ENCODE results near the gene TP53BP2. TPM values are rescaled to one million over a fixed set of nuclear protein-coding genes. Genes with fewer than 3 reads are reported as not detected.

TP53BP2 gene
- total and polyA plus RNA-seq, 2 donors (not counting 3 experiments of a cell fraction or from before 2014, with no cell fraction given): 21.9 to 51.9 TPM

DNA sequence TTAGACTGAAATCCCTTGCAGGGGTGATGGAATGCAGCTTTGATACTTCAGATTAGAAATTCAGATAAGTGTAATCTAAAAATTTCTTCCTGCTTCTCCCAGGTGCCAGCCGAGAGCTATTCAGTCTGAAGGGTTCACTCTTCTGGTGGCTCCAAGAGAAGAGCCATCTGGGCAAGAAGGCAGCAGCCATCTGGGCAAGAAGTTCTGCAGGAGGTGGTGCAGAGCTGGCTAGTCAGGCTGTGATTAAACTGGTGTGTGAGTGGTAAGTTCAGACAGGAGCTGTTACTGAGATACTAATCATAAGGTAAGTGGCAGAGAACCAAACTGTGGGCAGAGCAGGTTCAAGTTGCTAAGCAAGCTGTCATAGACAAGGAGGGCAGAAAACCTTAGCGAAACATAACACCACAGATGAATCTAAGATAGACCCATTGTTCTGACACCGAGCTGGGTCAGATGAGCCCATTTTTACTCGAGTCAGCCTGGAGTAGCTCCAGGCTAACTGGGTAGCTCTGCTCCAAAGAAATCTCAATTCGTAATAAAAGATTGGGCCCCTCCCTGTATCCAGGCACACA lies 14.4 kb upstream of the TP53BP2 start:
- Histone ChIP-seq H3K4me3 (replicated peaks in 1 of 3; ENCODE audit: insufficient read depth in 1 of 3, low read depth in 1 of 3, low read length in 3 of 3) (no peak overlapping the region), H3K27me3 (ENCODE audit: control insufficient read depth in 2 of 2, insufficient read depth in 2 of 2, low read length in 2 of 2) (peaks cover 7 to 23% of the 10 kb centered on the region in 2 experiments), H3K4me2 (ENCODE audit: insufficient read depth, low read length) (no peak overlapping the region), H3K36me3 (ENCODE audit: control insufficient read depth in 2 of 2, extremely low read depth in 1 of 2, insufficient read depth in 2 of 2, low read length in 2 of 2) (no peaks in the 10 kb centered on the region), H3K79me2 (ENCODE audit: control insufficient read depth, insufficient read depth, low read length) (no peaks in the 10 kb centered on the region), H4K20me1 (replicated peaks; ENCODE audit: control insufficient read depth, extremely low read depth, insufficient read depth, low read length) (no peaks in the 10 kb centered on the region), H3K9ac (replicated peaks; ENCODE audit: extremely low read depth, insufficient read depth, low read length) (no peak overlapping the region), H3K4me1 (ENCODE audit: control insufficient read depth, extremely low read depth, insufficient read depth, low read length) (no peaks in the 10 kb centered on the region), H3K9me1 (replicated peaks; ENCODE audit: control insufficient read depth, extremely low read depth, insufficient read depth, low read length) (no peaks in the 10 kb centered on the region), H3K9me3 (replicated peaks; ENCODE audit: control insufficient read depth, insufficient read depth, low read length) (no peaks in the 10 kb centered on the region), H3K27ac (ENCODE audit: insufficient read depth, low read depth, low read length) (no peak overlapping the region), H2AFZ (ENCODE audit: low read depth, low read length) (no peak overlapping the region)
- TF ChIP-seq POLR2A (IDR thresholded peaks at IDR 0.05; ENCODE audit: low read depth, low read length): no peak
- TF ChIP-seq GATA2 (IDR thresholded peaks at IDR 0.05; ENCODE audit: insufficient read depth, insufficient read length, low read depth, low read length): no peak
- TF ChIP-seq, protein P1, sequence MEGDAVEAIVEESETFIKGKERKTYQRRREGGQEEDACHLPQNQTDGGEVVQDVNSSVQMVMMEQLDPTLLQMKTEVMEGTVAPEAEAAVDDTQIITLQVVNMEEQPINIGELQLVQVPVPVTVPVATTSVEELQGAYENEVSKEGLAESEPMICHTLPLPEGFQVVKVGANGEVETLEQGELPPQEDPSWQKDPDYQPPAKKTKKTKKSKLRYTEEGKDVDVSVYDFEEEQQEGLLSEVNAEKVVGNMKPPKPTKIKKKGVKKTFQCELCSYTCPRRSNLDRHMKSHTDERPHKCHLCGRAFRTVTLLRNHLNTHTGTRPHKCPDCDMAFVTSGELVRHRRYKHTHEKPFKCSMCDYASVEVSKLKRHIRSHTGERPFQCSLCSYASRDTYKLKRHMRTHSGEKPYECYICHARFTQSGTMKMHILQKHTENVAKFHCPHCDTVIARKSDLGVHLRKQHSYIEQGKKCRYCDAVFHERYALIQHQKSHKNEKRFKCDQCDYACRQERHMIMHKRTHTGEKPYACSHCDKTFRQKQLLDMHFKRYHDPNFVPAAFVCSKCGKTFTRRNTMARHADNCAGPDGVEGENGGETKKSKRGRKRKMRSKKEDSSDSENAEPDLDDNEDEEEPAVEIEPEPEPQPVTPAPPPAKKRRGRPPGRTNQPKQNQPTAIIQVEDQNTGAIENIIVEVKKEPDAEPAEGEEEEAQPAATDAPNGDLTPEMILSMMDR (IDR thresholded peaks at IDR 0.05; ENCODE audit: extremely low read depth in 1 of 2, insufficient read depth in 1 of 2, low read depth in 1 of 2, low read length in 2 of 2): no peak
- TF ChIP-seq MAX (IDR thresholded peaks at IDR 0.05; ENCODE audit: insufficient read depth, insufficient read length): no peak
- TF ChIP-seq EZH2 (IDR thresholded peaks at IDR 0.05; ENCODE audit: borderline replicate concordance, low read depth, low read length, severe bottlenecking): no peak
- no peak for TF ChIP-seq POLR2AphosphoS5 (IDR thresholded peaks at IDR 0.05; ENCODE audit: insufficient read depth, low read depth, low read length)
- TF ChIP-seq FOS (IDR thresholded peaks at IDR 0.05; ENCODE audit: borderline replicate concordance, insufficient read depth, low read length): no peak
- TF ChIP-seq JUN (IDR thresholded peaks at IDR 0.05; ENCODE audit: borderline replicate concordance, insufficient read depth, insufficient read length, low read depth): no peak
- TF ChIP-seq MYC (IDR thresholded peaks at IDR 0.05; ENCODE audit: low read depth, low read length): no peak
- ChIA-PET POLR2A (interaction anchor here (0.6 kb wide), 1 partner anchor 13 kb away, joined by 4 read pairs; no protein-coding TSS in a partner anchor), CTCF (interaction anchor here (0.6 to 2.0 kb wide), 6 partner anchors 9 to 1062 kb away, joined by 3 to 8 read pairs (median 4); no protein-coding TSS in a partner anchor)
- intact Hi-C loops (cut with micrococcal nuclease) (no loop called here), dilution Hi-C loops (cut with MboI; ENCODE audit: extremely low pct_ligation_motif_present, low sequenced_read_pairs) (no loop called here)
- BruUV-seq (replicated peaks): no TSS peak
- DNase-seq (ENCODE audit: low read depth, low spot score) (no peak), FAIRE-seq (no peak)
